Measurements from ENCODE around the gene ARHGDIG.
"Not testable (repeated sequence)": the region's sequence is repeated elsewhere in the genome, so short reads cannot be mapped to it uniquely, and the experiment has no call there.

ARHGDIG gene

DNA sequence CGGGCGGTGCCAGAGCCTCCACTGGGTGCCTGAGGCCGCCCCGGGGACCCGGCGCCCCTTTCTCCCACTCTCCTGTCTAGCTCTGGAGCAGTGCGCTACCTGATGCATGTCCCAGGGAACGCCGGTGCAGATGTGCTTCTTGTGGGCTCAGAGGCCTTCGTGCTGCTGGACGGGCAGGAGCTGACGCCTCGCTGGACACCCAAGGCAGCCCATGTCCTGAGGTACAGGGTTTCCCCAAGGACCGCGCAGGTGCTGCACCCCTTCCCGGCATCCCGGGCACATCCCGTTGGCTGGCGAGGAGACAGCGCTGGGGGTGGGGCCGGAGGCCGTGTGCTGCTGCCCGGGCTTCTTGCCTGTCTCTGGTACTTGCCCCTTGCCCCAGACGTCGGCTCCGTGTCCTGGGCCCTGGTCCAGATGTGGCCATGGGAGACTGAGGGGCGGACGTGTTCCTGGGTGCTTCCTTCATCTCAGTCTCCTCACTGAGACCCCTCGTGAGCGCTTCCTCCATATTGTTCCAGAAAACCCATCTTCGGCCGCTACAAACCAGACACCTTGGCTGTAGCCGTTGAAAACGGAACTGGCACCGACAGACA, 17.1 kb upstream of the ARHGDIG start:
- DNase-seq (ENCODE audit: low read depth), result no peak
- H3K4me3 ChIP-seq (ENCODE audit: low read depth, low read length), result no peak overlapping the region
- no peak for TF ChIP-seq CTCF (IDR thresholded peaks at IDR 0.05; ENCODE audit: insufficient read depth, low read depth, low read length, missing control alignments)

- no peak for TF ChIP-seq CTCF (IDR thresholded peaks at IDR 0.05; ENCODE audit: insufficient read depth, low read depth, low read length, missing control alignments)
- H3K4me3 ChIP-seq (ENCODE audit: low read depth, low read length), result no peak overlapping the region
- no peak for DNase-seq (ENCODE audit: low read depth)
These were observed 16.4 kb upstream of the ARHGDIG start for GRCh38 chr16:263944-264343.

- no peak for TF ChIP-seq CTCF (IDR thresholded peaks at IDR 0.05; ENCODE audit: insufficient read depth, low read depth, low read length, missing control alignments)
- no peak overlapping the region for H3K4me3 ChIP-seq (ENCODE audit: low read depth, low read length)
- no peak for DNase-seq (ENCODE audit: low read depth)
These were observed 15.9 kb upstream of the ARHGDIG start for GRCh38 chr16:264440-264951.

GRCh38 chr16:265002-265529, 15.3 kb upstream of the ARHGDIG start:
- DNase-seq (ENCODE audit: low read depth), result no peak
- H3K4me3 ChIP-seq (ENCODE audit: low read depth, low read length), result no peak overlapping the region
- no peak for TF ChIP-seq CTCF (IDR thresholded peaks at IDR 0.05; ENCODE audit: insufficient read depth, low read depth, low read length, missing control alignments)

DNA sequence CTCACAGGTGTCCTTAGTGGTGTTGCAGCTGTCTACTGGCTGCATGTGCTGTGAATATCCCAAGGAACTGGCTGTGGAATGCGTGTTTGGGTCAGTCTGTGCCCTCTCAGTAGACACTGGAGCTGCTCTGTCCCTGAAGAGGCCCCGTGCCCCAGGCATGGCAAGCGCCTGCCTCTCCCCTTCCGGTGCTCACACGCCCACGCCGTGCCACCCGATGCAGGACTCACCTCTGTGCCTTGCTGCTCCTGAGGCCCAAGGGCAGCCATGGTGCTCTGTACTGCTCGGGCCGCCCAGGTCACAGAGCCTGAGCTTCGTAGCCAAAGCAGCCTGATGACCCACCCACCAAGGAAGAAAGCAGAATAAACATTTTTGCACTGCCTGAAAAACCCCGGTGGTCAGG, 14.7 kb upstream of the ARHGDIG start:
- no peak for DNase-seq (ENCODE audit: low read depth)
- no peak for TF ChIP-seq CTCF (IDR thresholded peaks at IDR 0.05; ENCODE audit: insufficient read depth, low read depth, low read length, missing control alignments)
- no peak overlapping the region for H3K4me3 ChIP-seq (ENCODE audit: low read depth, low read length)

- DNase-seq (ENCODE audit: low read depth), result no peak
- no peak for TF ChIP-seq CTCF (IDR thresholded peaks at IDR 0.05; ENCODE audit: insufficient read depth, low read depth, low read length, missing control alignments)
- H3K4me3 ChIP-seq (ENCODE audit: low read depth, low read length), result no peak overlapping the region
These were observed 13.9 kb upstream of the ARHGDIG start for GRCh38 chr16:266258-267164.

DNA sequence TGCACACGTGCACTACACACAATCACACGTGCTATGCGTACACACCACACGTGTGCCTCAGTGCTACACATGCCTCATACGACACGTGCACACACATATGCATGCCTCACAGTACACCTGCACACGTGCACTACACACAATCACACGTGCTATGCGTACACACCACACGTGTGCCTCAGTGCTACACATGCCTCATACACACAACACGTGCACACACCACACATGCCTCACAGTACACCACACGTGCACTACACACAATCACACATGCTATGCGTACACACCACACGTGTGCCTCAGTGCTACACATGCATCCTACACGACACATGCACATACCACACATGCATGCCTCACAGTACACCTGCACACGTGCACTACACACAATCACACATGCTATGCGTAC, 12.8 kb upstream of the ARHGDIG start:
- H3K4me3 ChIP-seq (ENCODE audit: low read depth, low read length); DNase-seq (ENCODE audit: low read depth): not testable (repeated sequence)

All from GM12865 (cell line).